ELF-1 (cell line): ENCODE results near the gene HHEX.
A peak's percentile ranks its signal among the peaks of the same experiment; 100 is the strongest.
"Not testable (repeated sequence)": the region's sequence is repeated elsewhere in the genome, so short reads cannot be mapped to it uniquely, and the experiment has no call there.

Source experiments
- DNase-seq: peaks from one replicate; pipeline ENCODE4 v3.0.0-alpha.2; 2016; ENCODE audit warnings: low read depth, low spot score

HHEX gene

DNA sequence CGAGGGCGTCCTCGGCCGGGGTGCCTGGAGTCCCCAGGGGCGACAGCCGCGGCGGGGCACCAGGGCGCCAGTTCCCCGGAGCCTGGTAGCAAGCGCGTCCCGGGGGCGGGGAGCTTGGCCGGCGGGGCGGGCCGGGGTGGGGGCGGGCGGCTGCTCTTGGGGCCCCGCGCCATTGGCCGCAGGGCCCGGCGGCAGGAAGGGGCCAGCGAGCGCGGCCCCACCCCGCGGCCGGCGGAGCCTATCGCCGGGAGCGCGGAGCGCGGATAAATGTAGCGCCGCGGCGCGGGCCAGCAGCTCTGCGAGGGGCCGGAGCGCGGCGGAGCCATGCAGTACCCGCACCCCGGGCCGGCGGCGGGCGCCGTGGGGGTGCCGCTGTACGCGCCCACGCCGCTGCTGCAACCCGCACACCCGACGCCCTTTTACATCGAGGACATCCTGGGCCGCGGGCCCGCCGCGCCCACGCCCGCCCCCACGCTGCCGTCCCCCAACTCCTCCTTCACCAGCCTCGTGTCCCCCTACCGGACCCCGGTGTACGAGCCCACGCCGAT lies at the start of gene HHEX:
HHEX (plus strand) TSS at position 293 of the 548 bp plus-strand sequence; CDS start at position 325, 32 bp downstream.
- no peak for DNase-seq

DNA sequence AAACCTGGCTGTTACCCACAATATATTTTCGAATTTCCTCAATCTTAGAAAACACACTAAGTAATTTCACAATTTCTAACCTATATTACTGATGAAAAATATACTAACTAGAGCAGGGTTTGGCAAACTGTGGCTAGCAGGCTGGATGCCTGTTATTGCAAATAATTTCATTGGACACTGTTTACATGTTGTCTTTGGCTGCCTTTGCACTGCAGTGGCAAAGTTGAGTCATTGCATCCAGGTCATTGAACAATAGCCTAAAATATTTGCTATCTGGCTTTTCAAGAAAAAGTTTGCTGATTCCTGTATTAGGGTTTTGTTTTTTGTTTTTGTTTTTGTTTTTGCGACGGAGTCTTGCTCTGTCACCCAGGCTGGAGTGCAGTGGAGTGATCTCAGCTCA lies 49.6 kb upstream of the HHEX start:
- DNase-seq = no peak

- DNase-seq = no peak
These were observed 48.3 kb upstream of the HHEX start for GRCh38 chr10:92641492-92641891.

- no peak for DNase-seq
These were observed 44.8 kb upstream of the HHEX start for GRCh38 chr10:92644921-92645320.

GRCh38 chr10:92650864-92651263 lies 38.9 kb upstream of the HHEX start:
- DNase-seq = not testable (repeated sequence)

DNA sequence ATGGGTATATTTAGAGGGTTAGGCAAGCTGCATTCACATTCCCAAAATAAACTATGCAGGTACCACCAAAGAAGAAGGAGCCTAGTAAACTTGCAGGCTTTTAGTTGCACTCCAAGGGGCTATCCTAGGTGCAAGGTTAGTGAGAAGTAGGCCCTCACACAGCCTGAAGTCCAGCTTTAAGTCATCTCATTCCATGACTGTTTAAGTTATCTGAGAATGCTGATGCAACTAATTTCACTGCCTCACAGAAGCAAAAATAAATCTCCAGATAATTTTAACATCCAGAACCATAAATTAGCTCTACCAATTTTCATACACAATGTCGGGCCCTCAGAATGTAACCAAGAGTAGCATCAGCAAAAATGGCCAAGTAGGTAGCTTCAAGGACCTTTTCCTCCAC lies 34.3 kb upstream of the HHEX start:
- no peak for DNase-seq

DNA sequence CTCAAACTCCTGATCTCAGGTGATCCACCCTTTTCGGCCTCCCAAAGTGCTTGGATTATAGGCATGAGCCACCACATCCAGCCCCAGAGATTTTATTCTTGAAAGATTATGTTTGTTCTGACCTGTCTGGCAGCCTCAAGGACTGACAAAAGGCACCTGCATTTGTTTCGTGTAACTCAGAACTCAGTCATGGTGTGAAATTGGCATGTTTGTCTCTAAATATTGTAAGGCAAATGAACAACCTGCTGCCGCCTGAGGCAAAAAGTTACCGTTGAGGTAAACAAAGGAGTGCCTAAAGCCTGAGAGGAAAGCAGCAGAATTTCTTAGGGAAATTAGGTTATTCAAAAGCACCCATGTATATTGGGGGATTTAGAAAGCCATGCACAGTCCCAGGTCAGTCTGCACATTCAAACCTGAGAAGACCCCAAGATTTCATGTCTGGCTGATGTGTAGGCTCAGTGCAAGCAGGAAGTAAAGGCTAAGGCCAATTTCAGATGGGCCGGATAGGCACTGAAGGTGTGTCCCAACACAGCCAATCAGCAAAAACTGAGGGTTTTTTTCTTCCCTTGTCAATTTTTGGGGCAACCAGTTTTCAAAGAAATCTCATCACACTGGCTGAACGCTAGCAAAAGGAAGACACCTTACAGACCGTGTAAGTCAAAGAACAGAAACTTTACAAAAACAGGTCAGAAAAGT lies 33.3 kb upstream of the HHEX start:
- DNase-seq = peak; percentile 44

- no peak for DNase-seq
These were observed 32.7 kb upstream of the HHEX start for GRCh38 chr10:92657024-92657423.

- no peak for DNase-seq
These were observed 26.9 kb upstream of the HHEX start for GRCh38 chr10:92662848-92663247.

DNA sequence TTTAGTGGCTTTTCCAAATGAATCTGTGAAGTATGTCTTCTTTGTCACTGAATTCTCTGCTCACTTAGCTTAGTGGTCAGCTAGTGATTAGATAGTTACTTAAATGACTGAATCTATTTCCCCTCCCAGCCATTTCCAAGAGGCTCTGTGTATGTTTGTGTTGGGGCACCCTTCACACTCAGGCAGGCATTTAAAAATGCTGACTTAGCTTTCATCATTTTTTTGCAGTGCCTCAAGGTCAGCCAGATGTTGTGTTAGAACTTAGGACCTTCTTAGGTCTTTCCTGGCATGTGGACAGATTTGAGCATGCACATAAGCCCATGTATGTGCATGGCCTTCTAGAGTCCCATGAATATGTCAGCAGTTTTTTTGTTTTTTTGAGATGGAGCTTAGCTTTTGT lies 25.4 kb upstream of the HHEX start:
- DNase-seq = no peak

DNA sequence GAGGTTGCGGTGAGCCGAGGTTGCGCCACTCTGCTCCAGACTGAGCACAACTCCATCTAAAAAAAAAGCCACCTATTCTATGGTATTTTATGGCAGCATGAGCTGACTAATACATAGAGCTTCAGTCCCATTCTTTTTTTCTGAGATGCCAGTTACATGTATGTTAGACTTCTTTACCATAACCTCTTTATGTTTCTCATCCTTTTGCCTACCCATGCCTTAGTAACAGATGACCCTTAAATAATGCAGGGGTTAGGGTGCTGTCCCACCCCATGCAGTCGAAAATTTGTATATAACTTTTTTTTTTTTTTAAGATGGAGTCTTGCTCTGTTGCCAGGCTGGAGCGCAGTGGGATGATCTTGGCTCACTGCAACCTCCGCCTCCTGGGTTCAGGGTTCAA lies 22.7 kb upstream of the HHEX start:
- DNase-seq = no peak

DNA sequence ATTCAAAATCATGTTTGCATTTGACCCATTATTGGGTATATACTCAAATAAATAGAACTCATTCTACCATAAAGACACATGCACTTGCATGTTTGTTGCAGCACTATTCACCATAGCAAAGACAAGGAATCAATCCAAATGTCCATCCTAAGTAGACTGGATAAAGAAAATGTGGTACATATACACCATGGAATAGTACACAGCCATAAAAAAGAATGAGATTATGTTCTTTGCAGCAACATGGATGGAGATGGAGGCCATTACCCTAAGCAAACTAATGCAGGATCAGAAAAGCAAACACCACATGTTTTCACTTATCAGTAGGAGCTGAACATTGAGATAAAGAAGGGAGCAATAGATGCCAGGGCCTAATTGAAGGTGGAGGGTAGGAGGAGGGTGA lies 12.0 kb upstream of the HHEX start:
- DNase-seq = no peak

- no peak for DNase-seq
These were observed 11.5 kb upstream of the HHEX start for GRCh38 chr10:92678206-92678605.

- no peak for DNase-seq
These were observed 8.4 kb upstream of the HHEX start for GRCh38 chr10:92681306-92681834.

- DNase-seq = no peak
These were observed 1.2 kb upstream of the HHEX start for GRCh38 chr10:92688573-92688926.

DNA sequence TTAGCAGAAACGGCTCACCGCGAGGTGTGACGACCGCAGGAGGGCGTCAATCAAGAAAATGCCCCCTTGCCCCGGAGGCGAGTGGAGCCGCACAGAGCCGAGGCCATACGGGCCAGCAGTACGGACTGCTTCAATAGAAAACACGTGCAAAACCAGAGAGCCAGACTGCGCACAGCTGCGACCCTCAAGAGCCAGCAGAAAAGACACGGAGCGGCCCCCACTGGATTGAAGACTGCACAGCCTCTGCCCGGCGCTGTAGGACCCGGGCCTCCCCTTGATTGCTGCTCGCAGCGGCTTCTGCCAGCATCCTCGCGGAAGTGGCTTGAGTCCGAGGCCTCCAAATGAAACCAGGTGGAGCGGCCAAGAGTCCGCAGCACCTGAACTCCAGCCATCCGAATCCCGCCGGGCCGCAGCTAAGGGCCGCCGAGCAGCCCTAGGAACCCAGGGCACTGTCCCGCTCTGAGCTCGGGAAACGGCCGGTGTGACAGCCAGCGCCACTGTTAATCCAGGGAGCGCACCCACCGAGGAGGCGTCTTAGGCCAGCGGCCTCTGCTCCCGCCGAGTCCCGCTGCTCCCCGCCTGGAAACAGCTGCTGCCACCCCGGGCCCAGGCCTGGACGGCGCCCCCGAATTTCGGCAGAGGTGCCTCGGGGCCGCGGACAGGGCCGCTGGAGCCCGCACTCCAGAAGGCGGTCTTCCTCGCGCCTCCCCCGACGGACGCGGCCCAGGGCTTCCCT lies 660 bp upstream of the HHEX start:
- peak; percentile 75 for DNase-seq

DNA sequence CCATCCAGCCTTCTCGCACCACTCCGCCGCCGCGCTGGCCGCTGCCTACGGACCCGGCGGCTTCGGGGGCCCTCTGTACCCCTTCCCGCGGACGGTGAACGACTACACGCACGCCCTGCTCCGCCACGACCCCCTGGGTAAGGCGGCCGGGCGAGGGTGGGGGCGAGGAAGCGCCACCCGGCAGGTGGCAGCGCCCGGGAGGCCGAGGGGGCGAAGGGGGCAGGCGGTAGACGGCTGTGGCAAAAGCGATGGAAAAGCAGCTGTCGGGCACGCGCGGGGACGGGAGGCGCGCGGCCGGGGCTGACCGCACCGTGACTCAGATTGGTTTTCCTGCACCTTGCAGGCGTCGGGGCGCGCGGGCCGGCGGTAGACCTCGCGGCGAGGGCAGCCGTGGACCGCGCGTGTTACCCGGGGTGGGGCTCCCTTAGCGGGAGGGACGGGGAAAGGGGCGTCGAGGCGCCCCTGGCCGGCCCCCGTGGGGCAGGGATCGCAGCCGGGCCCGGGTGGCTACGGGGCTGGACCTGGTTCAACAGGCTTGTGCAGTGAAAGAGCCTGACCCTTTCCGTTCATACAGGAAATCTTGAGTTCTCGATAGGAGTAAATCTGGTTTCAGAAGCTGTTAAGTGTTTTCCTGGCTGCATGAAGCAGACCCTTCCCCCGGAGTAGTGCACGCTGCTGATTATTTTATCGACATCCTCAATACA lies 608 bp downstream of the HHEX start:
- peak; percentile 61 for DNase-seq

DNA sequence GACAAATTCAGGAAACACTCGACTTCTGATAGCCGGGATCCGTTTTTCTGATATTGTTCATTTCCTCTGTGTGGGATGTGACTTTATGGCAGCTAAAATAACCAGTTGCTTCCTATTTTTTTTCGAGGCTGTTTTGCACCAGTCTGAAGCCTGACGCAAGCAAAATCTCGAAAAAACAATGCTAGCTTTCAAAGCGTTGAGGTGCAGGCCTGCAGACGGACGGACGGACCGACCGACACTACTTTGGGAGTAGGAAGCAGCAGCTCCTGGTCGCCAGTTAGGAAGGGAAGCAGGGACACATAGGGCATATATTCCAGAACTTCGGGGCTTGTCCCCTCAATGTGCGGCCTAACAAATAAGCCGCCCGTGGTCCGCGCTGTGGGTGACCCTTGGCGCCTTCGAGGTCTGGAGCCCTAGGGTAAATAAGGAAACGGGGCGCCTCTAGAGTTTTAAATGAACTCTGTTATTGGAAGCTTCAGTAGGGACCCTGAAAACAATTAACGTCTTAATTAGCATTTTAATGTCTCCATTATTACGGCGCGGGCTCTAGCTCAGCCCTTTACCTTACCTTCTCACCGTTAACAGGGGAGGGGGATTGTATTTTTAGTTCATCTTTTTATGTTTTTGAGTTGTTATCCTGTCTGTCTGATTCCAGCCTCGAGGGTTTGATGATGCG lies 1.3 kb downstream of the HHEX start:
- peak; percentile 49 for DNase-seq

GRCh38 chr10:92691591-92692079 lies 1.9 kb downstream of the HHEX start:
- peak; percentile 60 for DNase-seq

GRCh38 chr10:92692080-92692671 lies 2.4 kb downstream of the HHEX start:
- DNase-seq = peak; percentile 66
